GM12878 (cell line): ENCODE results near the gene ABHD2.

Experiments used
- POLR2A ChIP-seq: IDR thresholded peaks from 2 replicates; pipeline ENCODE4 v1.6.1; 2011; ENCODE audit warnings: low read depth, mild to moderate bottlenecking, low read length
- RCOR1 ChIP-seq: conservative IDR thresholded peaks from 2 replicates; pipeline ENCODE4 v1.6.1; 2012; ENCODE audit warnings: low read depth, low read length, improper control_type of control experiment
- RFX5 ChIP-seq: IDR thresholded peaks from 2 replicates; pipeline ENCODE4 v1.6.1; 2011; ENCODE audit warnings: low read depth, low read length, improper control_type of control experiment
- TF ChIP-seq, protein P1 (sequence below): IDR thresholded peaks from 2 replicates; pipeline ENCODE4 v1.6.1; 2012; ENCODE audit warnings: low read depth, low read length, improper control_type of control experiment
- TF ChIP-seq, protein P2 (sequence below), 3 experiments: IDR thresholded peaks in 2 of 3; conservative IDR thresholded peaks in 1 of 3; 2 replicates each; pipeline ENCODE4 v1.5.1; 2011; ENCODE audit warnings: low read depth in 3 of 3, low read length in 3 of 3, mild to moderate bottlenecking in 3 of 3, control low read depth in 2 of 3, moderate library complexity in 2 of 3, inconsistent platforms in 1 of 3, mixed read lengths in 1 of 3; ENCODE audit not compliant: control insufficient read depth in 2 of 3, insufficient read depth in 1 of 3; ENCODE audit errors: extremely low read depth in 1 of 3

GRCh38 chr15:89192136-89192535 lies 103.9 kb downstream of the ABHD2 start:
- TF ChIP-seq POLR2A: no peak
- TF ChIP-seq RFX5: no peak
- TF ChIP-seq, protein P1, sequence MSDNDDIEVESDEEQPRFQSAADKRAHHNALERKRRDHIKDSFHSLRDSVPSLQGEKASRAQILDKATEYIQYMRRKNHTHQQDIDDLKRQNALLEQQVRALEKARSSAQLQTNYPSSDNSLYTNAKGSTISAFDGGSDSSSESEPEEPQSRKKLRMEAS: no peak
- TF ChIP-seq, protein P2, sequence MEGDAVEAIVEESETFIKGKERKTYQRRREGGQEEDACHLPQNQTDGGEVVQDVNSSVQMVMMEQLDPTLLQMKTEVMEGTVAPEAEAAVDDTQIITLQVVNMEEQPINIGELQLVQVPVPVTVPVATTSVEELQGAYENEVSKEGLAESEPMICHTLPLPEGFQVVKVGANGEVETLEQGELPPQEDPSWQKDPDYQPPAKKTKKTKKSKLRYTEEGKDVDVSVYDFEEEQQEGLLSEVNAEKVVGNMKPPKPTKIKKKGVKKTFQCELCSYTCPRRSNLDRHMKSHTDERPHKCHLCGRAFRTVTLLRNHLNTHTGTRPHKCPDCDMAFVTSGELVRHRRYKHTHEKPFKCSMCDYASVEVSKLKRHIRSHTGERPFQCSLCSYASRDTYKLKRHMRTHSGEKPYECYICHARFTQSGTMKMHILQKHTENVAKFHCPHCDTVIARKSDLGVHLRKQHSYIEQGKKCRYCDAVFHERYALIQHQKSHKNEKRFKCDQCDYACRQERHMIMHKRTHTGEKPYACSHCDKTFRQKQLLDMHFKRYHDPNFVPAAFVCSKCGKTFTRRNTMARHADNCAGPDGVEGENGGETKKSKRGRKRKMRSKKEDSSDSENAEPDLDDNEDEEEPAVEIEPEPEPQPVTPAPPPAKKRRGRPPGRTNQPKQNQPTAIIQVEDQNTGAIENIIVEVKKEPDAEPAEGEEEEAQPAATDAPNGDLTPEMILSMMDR (IDR thresholded peaks at IDR 0.05 in 2 of 3, conservative IDR thresholded peaks at IDR 0.05 in 1 of 3; ENCODE audit: control insufficient read depth in 2 of 3, extremely low read depth in 1 of 3, insufficient read depth in 1 of 3, low read depth in 3 of 3, low read length in 3 of 3): no peak
- TF ChIP-seq RCOR1: no peak
